T-cell (primary cell): ENCODE data around the gene CAPN11. TPM values are rescaled to one million over a fixed set of nuclear protein-coding genes. Genes with fewer than 3 reads are reported as not detected.

Experiments
- ATAC-seq, 4 experiments: fragments of 200-7000 bp in 3 of 4; fragments of 150-1000 bp in 1 of 4; cut with Tn5 transposase; replicated peaks in 1 of 4; 1 replicate in 3 of 4; 2 replicates in 1 of 4; pipeline ENCODE4 v1.10.0; 2021; ENCODE audit warnings: moderate library complexity in 3 of 4, mild to moderate bottlenecking in 2 of 4, moderate number of reproducible peaks in 1 of 4
- CTCF ChIA-PET, 2 donors: fragments of 300-600 bp; sonication (Branson Sonifier 250); formaldehyde crosslinking; loops; one replicate each; lab custom pipeline; 2022; ENCODE audit warnings: antibody characterized with exemption in 2 of 2; lab: Charles Lee
- POLR2A ChIA-PET, 2 donors: fragments of 300-600 bp; sonication (Branson Sonifier 250); formaldehyde crosslinking; loops; one replicate each; lab custom pipeline; 2022; ENCODE audit warnings: antibody characterized with exemption in 2 of 2; lab: Charles Lee
- DNase-seq, 35 experiments: peaks; one replicate each; pipeline versions ENCODE4 v3.0.0 to v3.0.0-alpha.2; 2013 to 2023
- H3K27ac ChIP-seq: one replicate; pipeline ENCODE4 v1.5.1; 2013; ENCODE audit warnings: low read length
- H3K27me3 ChIP-seq, 2 experiments: replicated peaks in 1 of 2; 1 replicate in 1 of 2; 2 replicates in 1 of 2; pipeline versions ENCODE4 v1.6.1 to v1.7.0; 2013; ENCODE audit warnings: low read length in 1 of 2, mixed read lengths in 1 of 2; ENCODE audit not compliant: control insufficient read depth in 2 of 2, insufficient read depth in 2 of 2; ENCODE audit errors: extremely low read depth in 1 of 2
- H3K36me3 ChIP-seq, 2 donors: 1 replicate in 1 of 2; 2 replicates in 1 of 2; pipeline versions ENCODE4 v1.6.1 to v1.7.0; 2013; ENCODE audit warnings: low read length in 1 of 2; ENCODE audit not compliant: control insufficient read depth in 2 of 2, insufficient read depth in 1 of 2; ENCODE audit errors: extremely low read depth in 1 of 2
- H3K4me1 ChIP-seq, 2 experiments: 1 replicate in 1 of 2; 2 replicates in 1 of 2; pipeline versions ENCODE4 v1.6.1 to v1.7.0; 2013; ENCODE audit warnings: low read length in 2 of 2, mixed read lengths in 1 of 2; ENCODE audit not compliant: insufficient read depth in 2 of 2, control insufficient read depth in 1 of 2; ENCODE audit errors: extremely low read depth in 1 of 2
- H3K4me3 ChIP-seq, 2 donors: 1 replicate in 1 of 2; 2 replicates in 1 of 2; pipeline versions ENCODE4 v1.5.1 to v1.7.0; 2013; ENCODE audit warnings: mild to moderate bottlenecking in 2 of 2, low read length in 1 of 2, moderate library complexity in 1 of 2; ENCODE audit not compliant: control insufficient read depth in 1 of 2; ENCODE audit errors: extremely low read depth in 1 of 2
- H3K9me3 ChIP-seq: 2 replicates; pipeline ENCODE4 v1.7.0; 2013
- H3K27ac Mint-ChIP-seq, 2 donors: one replicate each; pipeline ENCODE4 v1.8.0; 2020 to 2021; ENCODE audit warnings: mild to moderate bottlenecking in 2 of 2, mixed read lengths in 2 of 2
- H3K27me3 Mint-ChIP-seq, 2 donors: one replicate each; pipeline ENCODE4 v1.8.0; 2021 to 2022; ENCODE audit warnings: mixed read lengths in 2 of 2
- H3K36me3 Mint-ChIP-seq: one replicate; pipeline ENCODE4 v1.8.0; 2021; ENCODE audit warnings: mixed read lengths
- H3K4me1 Mint-ChIP-seq, 3 donors: one replicate each; pipeline ENCODE4 v1.8.0; 2020 to 2022; ENCODE audit warnings: mixed read lengths in 3 of 3, mild to moderate bottlenecking in 1 of 3
- H3K4me3 Mint-ChIP-seq, 3 donors: one replicate each; pipeline ENCODE4 v1.8.0; 2020 to 2022; ENCODE audit warnings: mild to moderate bottlenecking in 3 of 3, mixed read lengths in 3 of 3, moderate library complexity in 3 of 3
- H3K9me3 Mint-ChIP-seq, 3 donors: one replicate each; pipeline ENCODE4 v1.8.0; 2020 to 2022; ENCODE audit warnings: mixed read lengths in 3 of 3
- WGBS: methylation state at CpG from one replicate; pipeline ENCODE4 v1.1.5; 2013; ENCODE audit warnings: missing lambda C conversion rate; ENCODE audit not compliant: insufficient coverage; 5-methylcytosine and 5-hydroxymethylcytosine counted together
- total RNA-seq, 35 experiments: library from RNA in 6 of 35; stranded (reverse) in 6 of 35; fragments of 120-200 nt in 1 of 35; gene quantifications; one replicate each; pipeline versions ENCODE4 v1.2.1 to v1.2.4 and lab custom pipeline; 2013 to 2026

The CAPN11 gene
- total RNA-seq, 5 donors from 2014 or later (not counting 1 experiment from before 2014, with no cell fraction given), result 0.79 TPM; not detected in 4

DNA sequence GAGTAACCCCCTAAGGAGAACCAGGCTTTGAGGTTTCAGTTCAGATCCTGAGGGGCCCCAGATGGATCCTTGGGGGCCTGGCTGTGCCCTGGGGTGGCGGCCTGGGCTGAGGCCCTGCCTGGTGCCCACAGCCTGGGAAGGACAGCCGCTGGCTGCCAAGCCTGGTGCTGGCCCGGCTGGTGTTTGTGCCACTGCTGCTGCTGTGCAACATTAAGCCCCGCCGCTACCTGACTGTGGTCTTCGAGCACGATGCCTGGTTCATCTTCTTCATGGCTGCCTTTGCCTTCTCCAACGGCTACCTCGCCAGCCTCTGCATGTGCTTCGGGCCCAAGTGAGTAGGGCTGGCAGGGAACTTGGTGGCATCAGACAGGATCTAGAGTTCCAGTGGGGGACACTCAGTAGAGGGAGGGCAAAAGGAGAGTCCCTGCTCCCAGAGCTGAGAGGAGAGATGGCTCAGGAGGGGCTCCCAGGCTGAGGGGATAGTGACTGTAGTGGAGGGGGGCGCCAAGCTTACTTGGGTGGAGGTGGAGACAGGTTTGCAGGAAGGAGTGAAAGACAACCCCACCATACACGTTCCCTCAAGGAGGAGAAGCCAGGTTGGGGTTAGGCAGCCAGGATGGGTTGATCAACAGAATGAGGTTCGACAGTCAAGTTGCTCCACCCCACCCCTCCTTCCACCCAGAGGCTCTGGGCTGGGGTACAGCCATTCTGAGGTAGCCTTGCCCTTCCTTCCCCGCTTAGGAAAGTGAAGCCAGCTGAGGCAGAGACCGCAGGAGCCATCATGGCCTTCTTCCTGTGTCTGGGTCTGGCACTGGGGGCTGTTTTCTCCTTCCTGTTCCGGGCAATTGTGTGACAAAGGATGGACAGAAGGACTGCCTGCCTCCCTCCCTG lies 74.3 kb downstream of the CAPN11 start:
- ChIA-PET POLR2A (no interaction called here), CTCF (interaction anchor here in 1 of 2 donors (0.9 kb wide), 1 partner anchor 36 kb away, joined by 3 read pairs; no protein-coding TSS in a partner anchor)
- Histone ChIP-seq H3K4me3 (no peak overlapping the region), H3K27ac (no peak overlapping the region), H3K9me3 (no peaks in the 10 kb centered on the region), H3K36me3 (no peaks in the 10 kb centered on the region), H3K27me3 (no peaks in the 10 kb centered on the region), H3K4me1 (peaks cover 0 to 8% of the 10 kb centered on the region in 2 experiments)
- ATAC-seq (no peak), DNase-seq (no peak)
- H3K4me3 Mint-ChIP-seq, result no peak overlapping the region
- 96% methylated on average over 10 of the region's 16 CpGs for WGBS
- peaks cover 0 to 7% (median 6%) of the 10 kb centered on the region in 3 donors for H3K4me1 Mint-ChIP-seq
- no peaks in the 10 kb centered on the region for H3K36me3 Mint-ChIP-seq
- H3K27me3 Mint-ChIP-seq, result no peaks in the 10 kb centered on the region
- no peaks in the 10 kb centered on the region for H3K9me3 Mint-ChIP-seq
- peak overlapping the region in 1 of 2 donors; percentile 3 for H3K27ac Mint-ChIP-seq

DNA sequence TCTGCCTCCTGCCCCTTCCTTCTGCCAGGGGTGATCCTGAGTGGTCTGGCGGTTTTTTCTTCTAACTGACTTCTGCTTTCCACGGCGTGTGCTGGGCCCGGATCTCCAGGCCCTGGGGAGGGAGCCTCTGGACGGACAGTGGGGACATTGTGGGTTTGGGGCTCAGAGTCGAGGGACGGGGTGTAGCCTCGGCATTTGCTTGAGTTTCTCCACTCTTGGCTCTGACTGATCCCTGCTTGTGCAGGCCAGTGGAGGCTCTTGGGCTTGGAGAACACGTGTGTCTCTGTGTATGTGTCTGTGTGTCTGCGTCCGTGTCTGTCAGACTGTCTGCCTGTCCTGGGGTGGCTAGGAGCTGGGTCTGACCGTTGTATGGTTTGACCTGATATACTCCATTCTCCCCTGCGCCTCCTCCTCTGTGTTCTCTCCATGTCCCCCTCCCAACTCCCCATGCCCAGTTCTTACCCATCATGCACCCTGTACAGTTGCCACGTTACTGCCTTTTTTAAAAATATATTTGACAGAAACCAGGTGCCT lies 75.0 kb downstream of the CAPN11 start:
- Mint-ChIP-seq H3K4me3 (no peak overlapping the region), H3K27me3 (no peaks in the 10 kb centered on the region), H3K4me1 (peaks cover 7 to 10% (median 8%) of the 10 kb centered on the region in 3 donors), H3K27ac (no peak overlapping the region), H3K36me3 (no peaks in the 10 kb centered on the region), H3K9me3 (no peaks in the 10 kb centered on the region)
- Histone ChIP-seq H3K27ac (no peak overlapping the region), H3K9me3 (no peaks in the 10 kb centered on the region), H3K36me3 (no peaks in the 10 kb centered on the region), H3K4me1 (peaks cover 0 to 11% of the 10 kb centered on the region in 2 experiments), H3K27me3 (no peaks in the 10 kb centered on the region), H3K4me3 (no peak overlapping the region)
- ATAC-seq, result no peak
- WGBS, result 92% methylated on average over 12 of the region's 14 CpGs
- no peak for DNase-seq
- CTCF ChIA-PET, result interaction anchor here (0.7 to 1.4 kb wide), 3 partner anchors 10 to 61 kb away, joined by 3 to 4 read pairs (median 3); partner anchors contain the start of gene SLC29A1 (in 1 of the 2)
- POLR2A ChIA-PET, result no interaction called here

Other genes with a start within 250 kb of the CAPN11 start
- gene MRPL14, start 31.4 kb upstream of the CAPN11 start, total RNA-seq, result 10 to 100 TPM; 12.0 to 24.2 (median 22.3) TPM
- 10 to 100 TPM; 16.6 to 21.1 (median 19.3) TPM for gene TMEM63B, start 31.3 kb upstream of the CAPN11 start, total RNA-seq
- not detected for gene MYMX, start 58.1 kb downstream of the CAPN11 start, total RNA-seq
- 1 to 10 TPM; 1.3 to 8.0 (median 3.4) TPM for gene SLC29A1, start 64.8 kb downstream of the CAPN11 start, total RNA-seq
- gene HSP90AB1, start 88.3 kb downstream of the CAPN11 start, total RNA-seq, result 100 to 1,000 TPM; 394 to 454 (median 404) TPM
- gene SLC35B2, start 98.7 kb downstream of the CAPN11 start, total RNA-seq, result 10 to 100 TPM; 14.6 to 21.8 (median 20.3) TPM
- gene NFKBIE, start 106.7 kb downstream of the CAPN11 start, total RNA-seq, result 10 to 100 TPM in 4 of 5 donors, 1 to 10 TPM in 1; 9.9 to 35.0 (median 13.6) TPM
- gene TMEM151B, start 111.6 kb downstream of the CAPN11 start, total RNA-seq, result under 1 TPM in 3 of 5 donors, not detected in 2; 0.13 to 0.18 (median 0.14) TPM
- 10 to 100 TPM; 16.7 to 28.5 (median 25.8) TPM for gene AARS2, start 154.5 kb downstream of the CAPN11 start, total RNA-seq
- not detected for gene SPATS1, start 183.8 kb downstream of the CAPN11 start, total RNA-seq
- 10 to 100 TPM; 16.9 to 18.8 (median 17.9) TPM for gene CDC5L, start 228.9 kb downstream of the CAPN11 start, total RNA-seq